Tibial artery (tissue), 4 donors: Measurements from ENCODE around the gene LRRC8E.

Experiments
- DNase-seq, 2 donors: peaks; one replicate each; pipeline ENCODE4 v3.0.0-alpha.2; 2019
- H3K27ac ChIP-seq, 2 donors: fragments of 200-600 bp; sonication (generic) in 1 of 2; 1 replicate in 1 of 2; 2 replicates in 1 of 2; pipeline ENCODE4 v1.5.1; 2018 to 2019; ENCODE audit warnings: mild to moderate bottlenecking in 1 of 2
- H3K27me3 ChIP-seq, 2 donors: fragments of 200-600 bp; sonication (generic) in 1 of 2; one replicate each; pipeline versions ENCODE4 v1.5.1 to v1.6.0; 2016 to 2019
- H3K36me3 ChIP-seq, 3 donors: fragments of 200-600 bp; sonication (generic) in 2 of 3; one replicate each; pipeline ENCODE4 v1.5.1; 2016 to 2019; ENCODE audit warnings: mild to moderate bottlenecking in 2 of 3
- H3K4me1 ChIP-seq, 4 donors: fragments of 200-600 bp; sonication (generic) in 2 of 4; 1 replicate in 3 of 4; 2 replicates in 1 of 4; pipeline ENCODE4 v1.5.1; 2016 to 2019
- H3K4me3 ChIP-seq, 2 donors: fragments of 200-600 bp; sonication (generic) in 1 of 2; 1 replicate in 1 of 2; 2 replicates in 1 of 2; pipeline ENCODE4 v1.5.1; 2018 to 2019; ENCODE audit warnings: mild to moderate bottlenecking in 2 of 2
- H3K9me3 ChIP-seq, 3 donors: fragments of 200-600 bp; sonication (generic) in 1 of 3; one replicate each; pipeline ENCODE4 v1.5.1; 2016 to 2019
- intact Hi-C: fragments of 100-400 bp; cut with DNase I; formaldehyde crosslinking; loops from one replicate; pipeline ENCODE4 v1.15.0; 2023; ENCODE audit warnings: low total_unique reads
- TF ChIP-seq, protein P1 (sequence below), 2 experiments: fragments of 200-600 bp in 1 of 2; fragments of 450-650 bp in 1 of 2; IDR thresholded peaks; one replicate each; pipeline ENCODE4 v1.5.1; 2017 to 2019; ENCODE audit warnings: antibody characterized with exemption in 2 of 2, mild to moderate bottlenecking in 1 of 2, moderate library complexity in 1 of 2

LRRC8E gene

DNA sequence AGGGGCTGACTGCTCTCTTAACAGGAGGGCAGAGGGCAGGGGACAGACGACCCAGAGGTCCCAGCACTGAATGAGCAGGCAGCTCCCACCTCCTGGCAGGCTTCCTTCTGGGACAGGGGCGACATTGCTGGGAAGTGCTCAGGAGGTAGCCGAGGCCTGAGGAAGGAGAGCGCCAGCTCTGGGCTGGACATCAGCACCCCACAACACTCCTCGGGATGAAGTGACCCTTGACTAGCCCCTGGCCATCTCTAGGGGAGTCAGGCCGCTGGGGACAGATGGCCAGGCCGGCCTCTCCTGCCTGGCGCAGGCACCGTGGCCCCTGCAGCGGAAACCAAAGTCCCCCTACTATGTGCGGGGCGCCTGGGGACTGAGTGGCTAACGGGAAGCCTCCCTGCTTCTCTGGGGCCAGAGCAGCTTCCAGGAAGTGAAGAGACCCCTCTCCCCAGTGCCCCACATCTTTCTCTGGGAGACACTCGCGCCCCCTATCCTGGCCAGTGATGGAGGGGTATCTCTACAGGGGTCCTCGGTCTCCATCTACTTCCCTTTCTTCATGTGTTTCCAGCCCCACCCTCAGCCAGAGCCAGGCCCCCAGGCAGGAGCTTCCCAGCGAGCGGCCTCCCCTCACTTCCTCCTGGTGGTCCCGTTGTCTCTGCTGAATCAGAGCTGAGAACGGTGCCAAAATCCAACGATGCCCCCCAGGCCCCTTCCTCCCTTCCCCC lies 24.2 kb upstream of the LRRC8E start:
- intact Hi-C loops, result no loop called here
- no peak for DNase-seq
- Histone ChIP-seq H3K36me3 (peaks cover 0 to 43% (median 17%) of the 10 kb centered on the region in 3 donors), H3K27ac (no peak overlapping the region), H3K27me3 (peaks cover 0 to 56% of the 10 kb centered on the region in 2 donors), H3K9me3 (no peaks in the 10 kb centered on the region), H3K4me1 (peaks cover 0 to 21% (median 14%) of the 10 kb centered on the region in 4 donors), H3K4me3 (no peak overlapping the region)
- TF ChIP-seq, protein P1, sequence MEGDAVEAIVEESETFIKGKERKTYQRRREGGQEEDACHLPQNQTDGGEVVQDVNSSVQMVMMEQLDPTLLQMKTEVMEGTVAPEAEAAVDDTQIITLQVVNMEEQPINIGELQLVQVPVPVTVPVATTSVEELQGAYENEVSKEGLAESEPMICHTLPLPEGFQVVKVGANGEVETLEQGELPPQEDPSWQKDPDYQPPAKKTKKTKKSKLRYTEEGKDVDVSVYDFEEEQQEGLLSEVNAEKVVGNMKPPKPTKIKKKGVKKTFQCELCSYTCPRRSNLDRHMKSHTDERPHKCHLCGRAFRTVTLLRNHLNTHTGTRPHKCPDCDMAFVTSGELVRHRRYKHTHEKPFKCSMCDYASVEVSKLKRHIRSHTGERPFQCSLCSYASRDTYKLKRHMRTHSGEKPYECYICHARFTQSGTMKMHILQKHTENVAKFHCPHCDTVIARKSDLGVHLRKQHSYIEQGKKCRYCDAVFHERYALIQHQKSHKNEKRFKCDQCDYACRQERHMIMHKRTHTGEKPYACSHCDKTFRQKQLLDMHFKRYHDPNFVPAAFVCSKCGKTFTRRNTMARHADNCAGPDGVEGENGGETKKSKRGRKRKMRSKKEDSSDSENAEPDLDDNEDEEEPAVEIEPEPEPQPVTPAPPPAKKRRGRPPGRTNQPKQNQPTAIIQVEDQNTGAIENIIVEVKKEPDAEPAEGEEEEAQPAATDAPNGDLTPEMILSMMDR (IDR thresholded peaks at IDR 0.05), result no peak

DNA sequence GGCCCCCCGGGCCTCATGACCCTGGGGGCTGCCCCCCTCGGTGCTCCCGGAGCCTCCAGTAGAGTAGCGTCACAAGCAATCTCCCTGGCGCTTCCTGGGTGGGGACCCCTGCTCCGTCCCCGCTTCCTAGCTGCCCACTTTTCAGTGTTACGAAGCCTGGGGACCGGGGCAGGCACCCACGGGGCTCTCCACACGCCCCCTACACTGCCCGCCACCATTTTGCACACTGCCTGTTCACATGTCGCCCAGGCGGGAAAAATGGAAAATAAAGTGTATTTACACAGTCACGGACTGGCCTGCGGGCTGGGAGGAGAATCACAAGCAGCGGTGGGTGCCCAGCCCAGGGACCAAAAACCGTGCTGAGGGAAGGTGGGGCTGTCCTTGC lies 23.6 kb upstream of the LRRC8E start:
- no peaks in the 10 kb centered on the region for H3K9me3 ChIP-seq
- DNase-seq, result no peak
- TF ChIP-seq, protein P1 (IDR thresholded peaks at IDR 0.05), result no peak
- peaks cover 0 to 38% (median 17%) of the 10 kb centered on the region in 3 donors for H3K36me3 ChIP-seq
- intact Hi-C loops, result no loop called here
- H3K4me1 ChIP-seq, result peaks cover 0 to 27% (median 19%) of the 10 kb centered on the region in 4 donors
- no peak overlapping the region for H3K27ac ChIP-seq
- H3K27me3 ChIP-seq, result peaks cover 0 to 52% of the 10 kb centered on the region in 2 donors
- no peak overlapping the region for H3K4me3 ChIP-seq

DNA sequence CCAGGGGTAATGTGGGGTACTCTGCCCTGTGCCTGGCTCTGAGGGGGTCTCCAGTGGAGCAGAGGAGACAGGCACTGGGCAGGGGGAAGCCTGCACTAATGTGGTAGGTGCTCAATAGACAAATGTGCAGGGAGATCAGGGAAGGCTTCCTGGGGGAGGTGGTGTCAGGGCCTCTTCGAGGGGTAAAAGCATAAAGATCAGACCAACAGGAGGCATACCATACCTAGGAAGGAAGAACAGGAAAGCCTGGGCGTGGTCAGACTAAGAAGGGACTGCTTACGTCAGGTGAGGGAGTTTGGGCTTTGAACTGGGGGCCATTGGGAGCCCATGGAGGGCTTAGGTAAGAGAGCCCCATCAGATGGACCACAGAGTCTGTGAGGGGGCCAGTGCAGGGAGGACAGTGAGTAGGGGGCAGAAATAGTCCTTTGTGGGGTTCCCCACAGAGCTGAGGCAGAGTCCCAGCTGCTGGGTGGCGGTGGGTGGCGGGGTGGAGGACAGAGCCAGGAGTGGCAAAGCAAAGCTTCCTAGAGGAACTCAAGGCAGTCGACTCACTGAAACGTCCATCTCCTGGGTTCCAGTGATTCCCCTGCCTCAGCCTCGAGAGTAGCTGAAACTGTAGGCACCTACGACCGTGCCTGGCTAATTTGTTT lies 22.9 kb upstream of the LRRC8E start:
- TF ChIP-seq, protein P1 (IDR thresholded peaks at IDR 0.05), result no peak
- peaks cover 0 to 31% (median 13%) of the 10 kb centered on the region in 3 donors for H3K36me3 ChIP-seq
- no peak overlapping the region for H3K4me3 ChIP-seq
- intact Hi-C loops, result no loop called here
- peaks cover 0 to 32% (median 23%) of the 10 kb centered on the region in 4 donors for H3K4me1 ChIP-seq
- no peaks in the 10 kb centered on the region for H3K9me3 ChIP-seq
- H3K27me3 ChIP-seq, result peaks cover 0 to 51% of the 10 kb centered on the region in 2 donors
- no peak overlapping the region for H3K27ac ChIP-seq
- no peak for DNase-seq

DNA sequence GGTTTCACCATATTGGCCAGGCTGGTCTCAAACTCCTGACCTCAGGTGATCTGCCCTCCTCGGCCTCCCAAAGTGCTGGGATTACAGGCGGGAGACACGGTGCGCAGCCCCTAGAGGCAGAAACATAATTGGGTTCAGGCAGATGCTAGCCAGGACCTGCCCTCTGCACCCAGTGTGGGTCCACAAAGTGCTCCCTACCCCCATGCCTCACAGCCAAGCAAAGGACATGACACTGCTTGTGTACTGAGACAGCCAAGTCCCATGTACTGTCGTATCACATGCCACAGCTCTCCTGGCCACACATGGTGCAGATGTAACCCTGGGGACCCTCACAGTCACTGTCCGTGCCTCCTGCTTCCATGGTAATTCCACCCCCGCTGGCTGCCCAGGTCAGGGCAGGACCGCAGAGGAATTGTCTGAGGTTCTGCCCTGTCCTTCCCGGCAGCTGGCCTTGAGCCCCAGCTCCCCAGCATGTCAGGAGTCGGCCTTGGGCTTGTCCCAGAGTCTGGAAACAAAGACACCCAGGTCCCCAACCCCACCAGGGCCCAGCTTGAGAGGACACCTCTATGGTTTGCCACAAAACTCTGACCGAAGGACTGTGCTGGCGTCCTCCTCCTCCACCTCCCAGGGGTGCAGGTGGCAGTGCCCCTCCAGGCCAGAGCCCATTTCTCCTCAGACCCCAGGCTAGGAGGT lies 21.8 kb upstream of the LRRC8E start:
- TF ChIP-seq, protein P1 (IDR thresholded peaks at IDR 0.05), result no peak
- H3K27me3 ChIP-seq, result peaks cover 0 to 41% of the 10 kb centered on the region in 2 donors
- intact Hi-C loops, result no loop called here
- H3K4me1 ChIP-seq, result peaks cover 0 to 40% (median 28%) of the 10 kb centered on the region in 4 donors
- no peak overlapping the region for H3K27ac ChIP-seq
- no peaks in the 10 kb centered on the region for H3K9me3 ChIP-seq
- H3K4me3 ChIP-seq, result no peak overlapping the region
- H3K36me3 ChIP-seq, result peaks cover 0 to 20% (median 13%) of the 10 kb centered on the region in 3 donors
- DNase-seq, result no peak

DNA sequence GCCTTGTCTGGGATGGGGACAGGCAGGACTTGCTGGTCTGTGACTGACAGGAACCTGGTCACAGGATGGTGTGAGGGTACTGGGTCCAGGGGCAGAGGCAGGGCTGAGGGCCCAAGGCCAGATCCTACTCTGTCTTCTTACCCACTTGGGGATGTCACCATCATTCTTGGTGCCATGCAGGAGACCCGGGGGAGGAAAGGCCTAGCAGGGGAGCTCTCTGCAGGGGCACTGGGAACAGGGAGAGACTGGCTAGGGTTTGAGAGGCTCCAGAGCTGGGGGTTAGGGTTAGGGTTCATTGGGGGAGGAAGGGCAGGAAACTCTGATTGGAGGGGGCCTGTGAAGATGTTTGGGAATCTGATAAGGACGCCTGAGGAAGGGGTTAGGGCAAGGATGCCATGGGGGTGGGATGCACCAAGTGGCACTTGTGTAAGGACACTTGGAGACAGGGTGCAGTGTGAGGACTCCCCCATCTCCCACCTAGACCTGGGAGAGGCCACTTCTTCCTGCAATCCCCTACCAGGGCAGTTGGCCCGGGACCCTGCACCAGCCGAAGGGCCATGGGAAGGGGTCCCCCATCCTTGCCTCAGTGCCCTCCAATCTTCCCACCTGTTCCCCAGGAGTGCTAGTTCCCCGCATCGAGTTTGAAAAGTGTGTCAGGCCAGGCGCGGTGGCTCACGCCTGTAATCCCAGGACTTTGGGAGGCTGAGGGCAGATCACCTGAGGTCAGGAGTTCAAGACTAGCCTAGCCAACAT lies 21.0 kb upstream of the LRRC8E start:
- TF ChIP-seq, protein P1 (IDR thresholded peaks at IDR 0.05), result no peak
- Histone ChIP-seq H3K27me3 (peaks cover 0 to 39% of the 10 kb centered on the region in 2 donors), H3K4me3 (no peak overlapping the region), H3K9me3 (no peaks in the 10 kb centered on the region), H3K4me1 (peaks cover 0 to 40% (median 32%) of the 10 kb centered on the region in 4 donors), H3K36me3 (peaks cover 0 to 15% (median 13%) of the 10 kb centered on the region in 3 donors), H3K27ac (no peak overlapping the region)
- DNase-seq, result no peak
- intact Hi-C loops, result no loop called here
